ENCODE data around the gene MYO10.

GRCh38 chr5:16970826-16971225, 34.7 kb upstream of the MYO10 start:
- TF ChIP-seq CTCF (IDR thresholded peaks at IDR 0.05) (no peak), CREM (CRISPR knock-in tag; IDR thresholded peaks at IDR 0.05) (no peak), ERG (CRISPR knock-in tag; IDR thresholded peaks at IDR 0.05) (no peak), MYBL2 (CRISPR knock-in tag; IDR thresholded peaks at IDR 0.05) (no peak), AFF4 (CRISPR knock-in tag; IDR thresholded peaks at IDR 0.05; ENCODE audit: borderline replicate concordance) (no peak), ATF1 (CRISPR knock-in tag; IDR thresholded peaks at IDR 0.05) (no peak), TEAD4 (CRISPR knock-in tag; IDR thresholded peaks at IDR 0.05) (no peak), SMAD4 (CRISPR knock-in tag; IDR thresholded peaks at IDR 0.05) (no peak)
